Measurements from ENCODE around the gene MEFV.
"Not testable (repeated sequence)": the region's sequence is repeated elsewhere in the genome, so short reads cannot be mapped to it uniquely, and the experiment has no call there.

The MEFV gene

DNA sequence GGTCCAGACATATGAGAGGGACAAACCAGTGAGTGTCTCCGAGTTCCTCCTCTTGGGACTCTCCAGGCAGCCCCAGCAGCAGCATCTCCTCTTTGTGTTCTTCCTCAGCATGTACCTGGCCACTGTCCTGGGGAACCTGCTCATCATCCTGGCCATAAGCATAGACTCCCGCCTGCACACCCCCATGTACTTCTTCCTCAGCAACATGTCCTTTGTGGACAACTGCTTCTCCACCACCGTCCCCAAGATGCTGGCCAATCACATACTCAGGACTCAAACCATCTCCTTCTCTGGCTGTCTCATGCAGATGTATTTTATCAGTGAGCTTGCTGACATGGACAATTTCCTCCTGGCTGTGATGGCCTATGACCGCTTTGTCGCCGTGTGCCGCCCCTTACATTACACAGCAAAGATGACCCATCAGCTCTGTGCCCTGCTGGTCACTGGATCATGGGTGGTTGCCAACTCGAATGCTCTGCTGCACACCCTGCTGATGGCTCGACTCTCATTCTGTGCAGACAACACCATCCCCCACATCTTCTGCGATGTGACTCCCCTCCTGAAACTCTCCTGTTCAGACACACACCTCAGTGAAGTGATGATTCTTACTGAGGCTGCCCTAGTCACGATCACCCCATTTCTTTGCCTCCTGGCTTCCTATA lies 40.7 kb downstream of the MEFV start:
- H3K4me3 ChIP-seq (ENCODE audit: low read length), result no peak overlapping the region
- DNase-seq (ENCODE audit: low read depth), result no peak
- TF ChIP-seq, protein P1, sequence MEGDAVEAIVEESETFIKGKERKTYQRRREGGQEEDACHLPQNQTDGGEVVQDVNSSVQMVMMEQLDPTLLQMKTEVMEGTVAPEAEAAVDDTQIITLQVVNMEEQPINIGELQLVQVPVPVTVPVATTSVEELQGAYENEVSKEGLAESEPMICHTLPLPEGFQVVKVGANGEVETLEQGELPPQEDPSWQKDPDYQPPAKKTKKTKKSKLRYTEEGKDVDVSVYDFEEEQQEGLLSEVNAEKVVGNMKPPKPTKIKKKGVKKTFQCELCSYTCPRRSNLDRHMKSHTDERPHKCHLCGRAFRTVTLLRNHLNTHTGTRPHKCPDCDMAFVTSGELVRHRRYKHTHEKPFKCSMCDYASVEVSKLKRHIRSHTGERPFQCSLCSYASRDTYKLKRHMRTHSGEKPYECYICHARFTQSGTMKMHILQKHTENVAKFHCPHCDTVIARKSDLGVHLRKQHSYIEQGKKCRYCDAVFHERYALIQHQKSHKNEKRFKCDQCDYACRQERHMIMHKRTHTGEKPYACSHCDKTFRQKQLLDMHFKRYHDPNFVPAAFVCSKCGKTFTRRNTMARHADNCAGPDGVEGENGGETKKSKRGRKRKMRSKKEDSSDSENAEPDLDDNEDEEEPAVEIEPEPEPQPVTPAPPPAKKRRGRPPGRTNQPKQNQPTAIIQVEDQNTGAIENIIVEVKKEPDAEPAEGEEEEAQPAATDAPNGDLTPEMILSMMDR (conservative IDR thresholded peaks at IDR 0.05; ENCODE audit: low read depth, low read length), result no peak

DNA sequence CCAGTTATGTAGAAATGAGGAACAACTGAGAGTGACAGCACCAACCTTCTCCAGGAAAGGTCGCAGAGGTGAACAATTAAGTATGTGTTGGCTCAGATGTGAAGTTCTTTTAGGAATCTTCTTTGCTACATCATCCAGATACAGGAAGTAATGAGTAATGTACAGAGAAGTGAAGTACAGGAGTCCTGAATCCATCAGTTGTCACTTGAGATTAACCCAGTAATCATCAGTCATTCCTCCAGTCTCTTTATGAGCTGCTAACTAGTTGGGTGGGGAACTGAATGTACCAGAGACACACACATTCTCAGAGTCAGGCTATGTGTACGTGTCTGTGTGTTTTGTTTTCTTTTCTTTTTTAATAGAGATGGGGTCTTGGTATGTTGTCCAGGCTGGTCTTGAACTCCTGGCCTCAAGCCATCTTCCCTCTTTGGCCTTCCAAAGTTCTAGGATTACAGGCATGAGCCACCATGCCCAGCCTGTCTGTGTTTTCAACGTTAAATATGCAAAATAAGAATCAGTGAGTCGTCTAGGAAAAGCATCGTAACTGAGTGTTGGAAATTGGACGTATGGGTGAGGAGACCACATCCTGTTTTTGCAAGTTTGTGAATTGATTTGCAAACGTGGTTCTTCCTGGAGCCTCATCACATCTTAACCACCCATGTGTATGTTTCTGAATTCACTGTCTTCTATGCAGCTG lies 41.4 kb downstream of the MEFV start:
- no peak for DNase-seq (ENCODE audit: low read depth)
- no peak overlapping the region for H3K4me3 ChIP-seq (ENCODE audit: low read length)
- TF ChIP-seq, protein P1 (conservative IDR thresholded peaks at IDR 0.05; ENCODE audit: low read depth, low read length), result no peak

DNA sequence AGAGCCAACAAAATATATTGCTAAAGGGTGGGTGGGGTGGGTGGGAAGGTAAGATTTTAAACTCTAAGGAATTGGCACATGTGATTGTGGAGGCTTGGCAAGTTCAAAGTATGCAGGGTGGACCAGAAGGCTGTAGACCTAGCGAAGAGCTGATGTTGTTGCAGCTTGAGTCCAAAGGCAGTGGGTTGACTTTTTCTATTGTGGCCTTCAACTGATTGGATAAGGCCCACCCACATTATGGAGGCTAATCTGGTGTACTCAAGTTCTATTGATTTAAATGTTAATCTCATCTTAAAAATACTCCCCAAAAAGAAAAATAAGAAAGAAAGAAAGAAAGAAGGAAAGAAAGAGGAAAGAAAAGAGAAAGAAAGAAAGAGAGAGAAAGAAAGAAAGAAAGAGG lies 43.9 kb downstream of the MEFV start:
- TF ChIP-seq, protein P1 (conservative IDR thresholded peaks at IDR 0.05; ENCODE audit: low read depth, low read length), result no peak

DNA sequence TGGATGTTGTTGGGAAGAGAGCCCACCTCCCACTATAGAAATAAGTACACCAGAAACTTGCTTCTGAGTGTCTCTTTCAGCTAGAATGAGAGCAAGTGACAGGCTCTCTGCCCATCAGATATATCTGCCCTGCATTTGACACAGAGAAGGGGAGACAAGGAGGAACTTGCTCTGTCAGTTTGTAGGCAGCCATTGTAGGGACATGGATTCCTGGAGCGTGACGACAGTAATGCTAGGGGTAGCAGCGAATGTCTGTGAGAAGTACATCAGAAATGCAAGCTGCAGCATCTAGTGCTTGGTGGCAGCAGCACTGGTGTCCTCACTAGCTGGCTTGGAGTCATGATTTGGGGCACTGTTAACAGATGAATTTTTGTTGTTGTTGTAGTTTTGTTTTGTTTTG lies 44.4 kb downstream of the MEFV start:
- no peak overlapping the region for H3K4me3 ChIP-seq (ENCODE audit: low read length)
- TF ChIP-seq, protein P1 (conservative IDR thresholded peaks at IDR 0.05; ENCODE audit: low read depth, low read length), result no peak
- no peak for DNase-seq (ENCODE audit: low read depth)

More for the DNA sequence above, 43.9 kb downstream of the MEFV start:
- no peak overlapping the region for H3K4me3 ChIP-seq (ENCODE audit: low read length)
- no peak for DNase-seq (ENCODE audit: low read depth)

DNA sequence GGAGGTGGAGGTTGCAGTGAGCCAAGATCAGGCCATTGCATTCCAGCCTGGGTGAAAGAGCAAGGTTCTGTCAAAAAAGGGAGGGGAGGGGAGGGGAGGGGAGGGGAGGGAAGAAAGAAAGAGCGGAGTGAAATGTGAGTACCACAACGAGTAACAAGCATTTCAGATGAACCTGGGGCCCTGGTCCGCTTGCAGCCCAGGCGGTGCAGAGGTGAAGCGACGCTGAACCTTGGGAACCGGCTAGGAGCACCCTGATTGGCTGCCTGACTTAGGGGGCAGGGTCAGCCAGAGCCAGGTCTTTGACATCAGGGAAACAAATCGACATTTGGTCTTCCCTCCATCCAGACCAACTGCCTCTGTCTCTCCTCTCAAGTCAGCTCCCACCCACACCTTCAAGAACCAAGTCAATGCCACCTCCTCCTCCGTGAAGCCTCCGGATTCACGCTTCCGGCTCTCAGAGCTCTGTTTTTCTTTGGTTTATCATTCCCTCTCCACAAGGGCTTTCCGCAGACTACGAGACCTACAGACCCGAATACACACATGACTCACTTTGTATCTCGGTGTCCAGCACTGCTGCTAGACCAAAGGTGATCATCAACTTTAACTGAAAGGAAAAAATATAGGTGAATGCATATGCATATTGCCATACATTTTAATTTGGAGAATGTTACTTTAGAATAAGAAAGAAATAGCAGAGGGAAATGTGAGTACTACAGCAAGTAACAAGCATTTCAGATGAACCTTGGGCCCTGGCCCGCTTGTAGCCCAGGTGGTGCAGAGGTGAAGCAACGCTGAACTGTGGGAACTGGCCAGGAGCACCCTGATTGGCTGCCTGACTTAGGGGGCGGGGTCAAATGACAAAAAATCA lies 49.1 kb downstream of the MEFV start:
- no peak for DNase-seq (ENCODE audit: low read depth)
- no peak overlapping the region for H3K4me3 ChIP-seq (ENCODE audit: low read length)
- TF ChIP-seq, protein P1 (conservative IDR thresholded peaks at IDR 0.05; ENCODE audit: low read depth, low read length), result no peak

DNA sequence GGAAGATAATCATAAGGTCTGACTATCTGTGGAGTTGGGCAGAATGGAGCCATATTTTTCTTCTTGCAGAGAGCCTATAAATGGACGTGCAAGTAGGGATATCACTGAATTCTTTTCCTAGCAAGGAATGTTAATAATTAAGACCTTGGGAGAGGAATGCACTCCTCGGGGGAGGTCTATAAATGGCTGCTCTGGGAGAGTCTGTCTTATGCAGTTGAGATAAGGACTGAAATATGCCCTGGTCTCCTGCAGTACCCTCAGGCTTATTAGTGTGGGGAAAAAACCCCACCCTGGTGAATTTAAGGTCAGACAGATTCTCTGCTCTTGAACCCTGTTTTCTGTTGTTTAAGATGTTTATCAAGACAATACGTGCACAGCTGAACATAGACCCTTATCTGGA lies 50.5 kb downstream of the MEFV start:
- not testable (repeated sequence) for H3K4me3 ChIP-seq (ENCODE audit: low read length); DNase-seq (ENCODE audit: low read depth)

DNA sequence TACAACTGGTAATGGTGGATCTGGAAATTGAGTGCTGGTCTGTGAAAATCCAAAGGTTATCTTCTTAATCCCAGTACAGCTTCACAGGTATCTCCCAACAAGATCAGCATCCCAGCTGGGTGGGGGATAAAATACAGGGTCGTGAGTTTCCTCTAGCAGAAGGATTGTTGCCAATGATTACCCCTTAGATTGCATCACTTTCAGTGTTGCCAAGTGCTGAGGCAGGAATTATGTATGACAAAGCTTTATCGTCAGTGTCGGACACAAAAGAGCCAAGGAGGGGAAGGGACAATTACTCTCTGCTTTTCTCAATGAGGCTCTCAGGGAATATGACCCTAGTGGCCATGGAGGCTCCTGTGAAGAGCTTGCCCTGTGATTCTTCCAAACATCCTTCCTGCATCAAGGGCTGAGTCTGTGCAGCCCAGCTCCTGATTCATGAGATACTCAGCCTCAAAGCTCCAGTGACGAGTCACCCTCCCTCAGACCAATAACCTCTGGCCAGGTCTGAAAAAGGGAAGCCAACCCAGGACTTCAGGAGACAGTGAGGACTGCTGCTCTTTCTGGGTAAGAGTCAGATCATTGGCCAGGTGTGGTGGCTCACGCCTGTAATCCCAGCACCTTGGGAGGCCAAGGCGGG lies 53.4 kb downstream of the MEFV start:
- no peak for DNase-seq (ENCODE audit: low read depth)
- TF ChIP-seq, protein P1 (conservative IDR thresholded peaks at IDR 0.05; ENCODE audit: low read depth, low read length), result no peak
- no peak overlapping the region for H3K4me3 ChIP-seq (ENCODE audit: low read length)

Measured in retinal pigment epithelial cell (primary cell).